Measurements from ENCODE around the gene HSCB.
"Not testable (repeated sequence)": the region's sequence is repeated elsewhere in the genome, so short reads cannot be mapped to it uniquely, and the experiment has no call there.

DNA sequence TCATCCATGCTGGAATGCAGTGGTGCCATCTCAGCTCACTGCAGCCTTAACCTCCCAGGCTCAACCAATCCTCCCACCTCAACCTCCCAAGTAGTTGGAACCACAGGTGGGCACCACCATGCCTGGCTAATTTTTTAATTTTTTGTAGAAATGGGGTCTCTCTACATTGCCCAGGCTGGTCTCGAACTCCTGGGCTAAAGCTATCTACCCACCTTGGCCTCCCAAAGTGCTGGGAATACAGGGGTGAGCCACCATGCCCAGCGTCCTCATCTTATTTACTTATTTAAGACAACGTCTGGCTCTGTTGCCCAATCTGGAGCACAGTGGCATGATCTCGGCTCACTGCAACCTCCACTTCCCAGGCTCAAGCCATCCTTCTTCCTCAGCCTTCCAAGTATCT lies 20.2 kb downstream of the HSCB start:
- TF ChIP-seq EP300, POLR2A (IDR thresholded peaks at IDR 0.05): not testable (repeated sequence)
- TF ChIP-seq, protein P1, sequence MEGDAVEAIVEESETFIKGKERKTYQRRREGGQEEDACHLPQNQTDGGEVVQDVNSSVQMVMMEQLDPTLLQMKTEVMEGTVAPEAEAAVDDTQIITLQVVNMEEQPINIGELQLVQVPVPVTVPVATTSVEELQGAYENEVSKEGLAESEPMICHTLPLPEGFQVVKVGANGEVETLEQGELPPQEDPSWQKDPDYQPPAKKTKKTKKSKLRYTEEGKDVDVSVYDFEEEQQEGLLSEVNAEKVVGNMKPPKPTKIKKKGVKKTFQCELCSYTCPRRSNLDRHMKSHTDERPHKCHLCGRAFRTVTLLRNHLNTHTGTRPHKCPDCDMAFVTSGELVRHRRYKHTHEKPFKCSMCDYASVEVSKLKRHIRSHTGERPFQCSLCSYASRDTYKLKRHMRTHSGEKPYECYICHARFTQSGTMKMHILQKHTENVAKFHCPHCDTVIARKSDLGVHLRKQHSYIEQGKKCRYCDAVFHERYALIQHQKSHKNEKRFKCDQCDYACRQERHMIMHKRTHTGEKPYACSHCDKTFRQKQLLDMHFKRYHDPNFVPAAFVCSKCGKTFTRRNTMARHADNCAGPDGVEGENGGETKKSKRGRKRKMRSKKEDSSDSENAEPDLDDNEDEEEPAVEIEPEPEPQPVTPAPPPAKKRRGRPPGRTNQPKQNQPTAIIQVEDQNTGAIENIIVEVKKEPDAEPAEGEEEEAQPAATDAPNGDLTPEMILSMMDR (IDR thresholded peaks at IDR 0.05) = not testable (repeated sequence)

All from suprapubic skin (tissue), 3 donors.